Stimulated activated CD4-positive, alpha-beta T cell treated with anti-CD3 and anti-CD28 coated beads, Interleukin-12 subunit alpha, Interleukin-12 subunit beta, amount 100 ng/mL, for 24 hours (primary cell): ENCODE measurements around the gene HRH2.
"Not testable (repeated sequence)": the region's sequence is repeated elsewhere in the genome, so short reads cannot be mapped to it uniquely, and the experiment has no call there.

Experiments
- DNase-seq, 2 experiments: peaks; one replicate each; pipeline ENCODE4 v3.0.0-alpha.2; 2020; ENCODE audit warnings: low read depth in 2 of 2

HRH2 gene, protein sequence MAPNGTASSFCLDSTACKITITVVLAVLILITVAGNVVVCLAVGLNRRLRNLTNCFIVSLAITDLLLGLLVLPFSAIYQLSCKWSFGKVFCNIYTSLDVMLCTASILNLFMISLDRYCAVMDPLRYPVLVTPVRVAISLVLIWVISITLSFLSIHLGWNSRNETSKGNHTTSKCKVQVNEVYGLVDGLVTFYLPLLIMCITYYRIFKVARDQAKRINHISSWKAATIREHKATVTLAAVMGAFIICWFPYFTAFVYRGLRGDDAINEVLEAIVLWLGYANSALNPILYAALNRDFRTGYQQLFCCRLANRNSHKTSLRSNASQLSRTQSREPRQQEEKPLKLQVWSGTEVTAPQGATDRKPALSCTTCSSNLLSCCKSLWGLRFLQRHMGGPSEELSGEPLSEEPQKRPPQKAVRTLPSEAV

DNA sequence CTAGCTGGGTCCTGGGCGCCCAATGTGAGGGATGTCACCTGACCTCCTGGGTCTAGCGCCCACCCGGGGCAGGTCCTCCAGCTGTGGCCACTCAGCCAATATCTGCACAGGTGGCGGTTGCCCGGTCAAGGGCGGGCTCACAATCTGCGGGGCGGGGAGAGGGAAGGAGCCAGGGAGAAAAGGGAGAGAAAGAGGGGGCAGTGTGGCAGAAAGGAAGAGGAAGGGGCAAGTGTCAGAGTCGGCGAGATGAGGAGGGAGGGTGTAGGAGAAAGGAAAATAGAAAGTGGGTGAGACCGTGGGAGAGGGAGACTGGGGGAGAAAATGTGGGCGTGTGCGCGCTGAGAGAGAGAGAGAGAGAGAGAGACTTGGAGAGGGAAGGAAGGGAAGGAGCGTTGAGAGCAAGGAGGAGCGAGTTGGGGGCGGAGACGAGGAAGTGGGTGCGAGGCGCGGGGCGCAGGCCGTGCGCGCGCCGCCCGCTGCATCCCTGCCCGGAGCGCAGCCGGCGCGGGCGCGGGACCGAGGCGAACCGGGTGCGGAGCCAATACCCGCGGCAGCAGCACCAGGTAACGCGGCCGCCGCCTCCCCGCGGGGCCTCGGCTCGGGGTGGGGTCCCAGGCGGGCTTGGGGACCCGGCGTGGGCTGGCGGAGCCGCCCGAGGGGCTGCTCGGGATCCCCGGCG lies at the start of gene HRH2:
TSS of gene HRH2 (plus strand) at position 479 of the 679 bp plus-strand sequence. CDS start 25,163 bp downstream, outside the sequence.
- peak in 1 of 2 experiments; percentile 63 for DNase-seq

- DNase-seq = peak in 1 of 2 experiments; percentile 36
Observed at GRCh38 chr5:175609526-175609925, 48.3 kb upstream of the HRH2 start.

DNA sequence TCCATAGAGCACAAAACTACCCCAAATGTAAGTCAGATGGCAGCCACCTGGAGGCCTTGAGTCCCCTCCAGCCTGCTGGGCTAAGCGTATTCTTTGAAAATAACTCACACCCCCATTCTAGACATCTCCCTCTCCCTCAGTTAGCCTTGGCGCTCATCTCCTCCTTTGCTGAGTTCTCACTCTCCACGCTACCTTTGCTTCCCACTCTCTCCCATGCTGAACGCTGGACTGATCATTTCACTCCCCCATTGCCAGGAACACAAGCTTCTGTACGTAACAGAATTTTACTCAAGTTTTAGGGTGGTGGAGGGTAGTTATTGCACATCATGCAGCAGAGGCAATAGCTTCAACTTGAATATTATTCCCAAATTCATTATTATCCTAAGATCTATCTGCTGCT lies 47.5 kb upstream of the HRH2 start:
- no peak for DNase-seq

- no peak for DNase-seq
Observed at GRCh38 chr5:175610898-175611297, 47.0 kb upstream of the HRH2 start.

- DNase-seq = no peak
Observed at GRCh38 chr5:175614223-175614815, 43.6 kb upstream of the HRH2 start.

DNA sequence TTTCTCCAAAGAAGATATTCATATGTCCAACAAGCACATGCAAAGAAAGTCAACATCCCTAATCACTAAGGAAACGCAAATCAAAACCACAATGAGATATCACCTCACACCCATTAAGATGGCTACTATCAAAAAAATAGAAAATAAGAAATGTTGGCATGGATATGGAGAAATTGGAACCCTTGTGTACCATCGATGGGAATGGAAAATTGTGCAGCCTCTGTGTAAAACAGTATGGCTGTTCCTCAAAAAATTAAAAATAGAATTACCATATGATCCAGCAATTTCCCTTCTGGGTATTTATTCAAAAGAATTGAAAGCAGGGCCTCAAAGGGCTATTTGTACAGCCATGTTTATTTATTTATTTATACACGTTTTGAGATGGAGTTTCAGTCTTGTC lies 43.0 kb upstream of the HRH2 start:
- DNase-seq = no peak

DNA sequence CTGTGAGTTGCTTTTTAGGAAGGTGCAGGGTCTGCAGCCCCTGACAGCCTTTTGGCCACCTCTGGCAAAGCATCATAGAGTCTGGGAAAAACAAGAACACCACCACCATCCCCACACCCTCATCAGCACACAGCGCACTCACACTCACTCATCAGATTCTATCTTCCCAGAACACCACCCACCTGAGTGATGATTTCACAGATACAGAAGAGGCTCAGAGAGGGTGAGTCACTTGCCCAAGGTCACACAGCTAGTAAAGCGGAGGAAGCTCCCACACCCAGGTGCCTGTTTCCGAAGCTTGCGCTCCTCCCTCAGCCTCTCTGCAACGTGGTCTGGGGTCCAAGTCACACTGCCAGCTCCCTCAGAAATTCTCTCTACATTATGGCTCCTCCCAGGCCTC lies 41.8 kb upstream of the HRH2 start:
- no peak for DNase-seq

DNA sequence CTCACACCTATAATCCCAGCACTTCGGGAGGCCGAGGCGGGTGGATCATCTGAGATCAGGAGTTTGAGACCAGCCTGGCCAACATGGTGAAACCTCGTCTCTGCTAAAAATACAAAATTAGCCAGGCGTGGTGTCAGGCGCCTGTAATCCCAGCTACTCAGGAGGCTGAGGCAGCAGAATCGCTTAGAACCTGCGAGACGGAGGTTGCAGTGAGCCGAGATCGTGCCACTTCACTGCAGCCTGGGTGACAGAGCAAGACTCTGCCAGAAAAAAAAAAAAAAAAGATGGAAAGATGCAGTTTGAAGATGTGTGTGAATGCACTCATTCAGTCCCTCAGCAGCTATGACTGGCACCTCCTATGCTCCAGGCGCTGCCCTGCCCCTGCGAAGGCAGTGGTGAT lies 41.3 kb upstream of the HRH2 start:
- not testable (repeated sequence) for DNase-seq

- DNase-seq = no peak
Observed at GRCh38 chr5:175617447-175617846, 40.4 kb upstream of the HRH2 start.

- no peak for DNase-seq
Observed at GRCh38 chr5:175620527-175620926, 37.3 kb upstream of the HRH2 start.

DNA sequence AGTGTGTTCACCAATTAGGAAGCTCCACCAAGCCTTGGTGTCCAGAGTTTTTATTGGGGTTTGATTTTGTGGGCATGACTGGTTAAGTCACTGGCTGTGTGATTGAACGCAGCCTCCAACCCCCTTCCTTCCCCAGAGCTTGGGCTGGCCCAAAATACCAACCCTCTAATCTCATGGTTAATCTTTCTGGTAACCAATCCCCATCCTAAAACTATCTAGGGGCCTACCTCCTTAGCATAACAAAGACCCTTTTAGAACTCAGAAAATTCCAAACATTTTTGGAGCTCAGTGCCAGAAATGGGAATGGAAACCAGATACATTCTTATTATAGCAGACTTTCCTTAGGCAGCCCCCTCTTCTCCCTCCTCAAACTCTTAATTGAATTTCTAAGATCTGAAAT lies 35.9 kb upstream of the HRH2 start:
- DNase-seq = no peak

DNA sequence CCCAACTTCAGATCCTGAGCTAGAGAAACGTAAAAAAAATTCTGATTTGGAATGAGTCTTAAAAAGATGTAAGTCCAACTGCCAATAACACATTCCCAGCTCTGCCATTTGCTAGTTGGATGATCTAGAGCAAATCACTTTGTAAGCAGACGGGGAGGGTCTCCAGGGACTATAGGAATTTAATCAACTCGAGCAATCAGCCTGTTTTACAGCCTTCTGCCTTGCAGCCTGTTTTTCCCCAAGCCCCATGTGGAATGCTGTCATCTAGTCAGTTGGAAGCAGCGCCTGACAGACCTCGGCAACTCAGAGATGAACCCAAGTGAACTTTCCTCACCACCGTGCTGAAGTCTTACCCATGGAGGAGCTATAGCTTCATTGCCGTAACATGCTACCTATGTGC lies 34.8 kb upstream of the HRH2 start:
- DNase-seq = no peak

GRCh38 chr5:175624316-175624715 lies 33.6 kb upstream of the HRH2 start:
- DNase-seq = no peak

DNA sequence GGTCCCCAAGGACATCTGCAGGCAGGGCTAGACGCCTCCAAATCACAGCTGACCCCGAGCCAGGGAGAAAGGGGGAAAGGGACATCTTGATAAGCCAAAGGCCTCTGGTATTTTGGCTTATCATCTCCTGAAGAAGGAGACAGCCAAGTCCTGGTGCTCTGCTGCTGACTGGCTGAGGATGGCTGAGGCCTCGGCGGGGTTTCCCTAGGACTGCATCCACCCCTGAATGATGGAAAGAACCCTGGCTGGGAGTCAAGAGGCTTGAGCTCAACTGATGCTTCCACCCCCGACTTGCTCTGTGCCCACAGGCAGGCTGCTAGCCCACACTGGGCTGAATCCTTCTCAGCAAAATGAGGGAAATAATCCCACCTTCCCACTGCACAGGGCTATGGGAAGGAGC lies 30.9 kb upstream of the HRH2 start:
- no peak for DNase-seq

DNA sequence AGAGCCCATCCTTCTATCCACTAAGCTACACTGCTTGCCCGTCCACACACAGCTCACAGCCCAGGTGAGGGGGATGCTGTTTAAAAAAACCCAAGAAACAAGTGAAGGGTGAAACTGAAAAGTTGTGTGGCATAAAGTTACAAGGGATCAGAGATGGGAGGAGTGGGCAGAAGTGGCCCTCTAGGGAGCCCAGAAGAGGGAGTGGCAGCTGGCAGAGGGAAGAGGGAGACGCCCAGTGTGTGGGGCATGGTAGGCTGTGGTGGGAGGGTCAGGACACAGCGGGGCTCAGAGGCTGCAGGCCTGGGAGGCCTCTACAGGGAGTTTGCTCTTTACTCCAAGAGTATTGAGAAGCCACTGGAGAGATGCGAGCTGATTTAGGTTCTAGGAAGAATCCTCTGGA lies 30.1 kb upstream of the HRH2 start:
- no peak for DNase-seq

- no peak for DNase-seq
Observed at GRCh38 chr5:175628668-175629067, 29.2 kb upstream of the HRH2 start.

DNA sequence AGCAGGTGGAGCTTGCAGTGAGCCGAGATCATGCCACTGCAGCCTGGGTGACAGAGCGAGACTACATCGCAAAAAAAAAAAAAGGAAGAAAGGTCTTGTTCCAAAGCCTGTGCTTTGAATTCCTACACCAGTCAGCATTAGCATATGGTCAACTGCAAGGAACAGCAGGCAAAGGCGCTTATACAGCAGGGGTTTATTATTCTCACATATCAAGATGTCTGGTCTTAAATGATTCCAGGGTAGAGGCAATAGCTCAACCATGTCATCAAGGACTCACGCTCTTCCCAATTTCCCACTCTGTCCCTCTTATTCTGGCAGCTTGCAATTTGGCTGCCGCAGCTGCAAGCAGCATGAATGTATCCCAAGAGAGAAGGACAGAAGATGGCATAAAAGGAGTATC lies 28.6 kb upstream of the HRH2 start:
- no peak for DNase-seq

DNA sequence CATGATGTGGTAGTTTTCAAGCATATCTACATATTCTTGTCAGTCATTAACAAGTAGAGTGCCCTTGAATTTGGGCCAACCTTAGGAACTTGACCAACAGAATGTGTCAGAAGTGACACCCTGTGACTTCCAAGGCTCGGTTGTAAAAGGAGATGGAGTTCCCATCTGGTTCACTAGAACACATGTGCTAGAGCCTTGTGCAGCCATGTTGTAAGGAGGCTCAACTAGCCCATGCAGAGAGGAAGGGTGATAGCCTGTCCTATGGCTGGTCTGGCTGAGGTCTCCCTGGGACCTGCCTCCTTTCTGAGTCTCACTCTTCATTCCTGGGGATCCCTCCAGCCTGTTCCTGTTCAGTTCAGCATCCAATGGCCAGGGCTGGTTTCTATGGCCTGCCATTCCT lies 28.1 kb upstream of the HRH2 start:
- DNase-seq = no peak

DNA sequence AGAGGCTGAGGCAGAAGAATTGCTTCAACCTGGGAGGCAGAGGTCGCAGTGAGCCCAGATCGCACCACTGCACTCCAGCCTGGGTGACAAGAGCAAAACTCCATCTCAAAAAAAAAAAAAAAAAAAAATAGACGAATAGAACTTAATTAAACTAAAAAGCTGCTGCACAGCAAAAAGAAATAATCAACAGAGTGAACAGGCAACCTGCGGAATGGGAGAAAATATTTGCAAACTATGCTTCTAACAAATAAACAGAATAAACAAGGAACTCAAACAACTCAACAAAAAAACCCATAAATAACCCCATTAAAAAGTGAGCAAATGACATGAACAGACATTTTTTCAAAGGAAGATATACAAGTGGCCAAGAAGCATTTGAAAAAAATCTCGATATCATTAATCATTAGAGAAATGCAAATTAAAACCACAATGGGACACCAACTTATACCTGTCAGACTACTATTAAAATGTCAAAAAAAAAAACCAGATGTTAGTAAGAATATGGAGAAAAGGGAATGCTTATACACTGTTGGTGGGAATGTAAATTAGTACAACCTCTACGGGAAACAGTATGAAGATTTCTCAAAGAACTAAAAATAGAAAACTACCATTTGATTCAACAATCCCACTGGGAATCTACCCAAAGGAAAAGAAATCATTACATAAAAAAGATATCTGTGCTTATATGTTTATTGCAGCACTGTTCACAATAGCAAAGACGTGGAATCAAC lies 21.9 kb upstream of the HRH2 start:
- no peak for DNase-seq

DNA sequence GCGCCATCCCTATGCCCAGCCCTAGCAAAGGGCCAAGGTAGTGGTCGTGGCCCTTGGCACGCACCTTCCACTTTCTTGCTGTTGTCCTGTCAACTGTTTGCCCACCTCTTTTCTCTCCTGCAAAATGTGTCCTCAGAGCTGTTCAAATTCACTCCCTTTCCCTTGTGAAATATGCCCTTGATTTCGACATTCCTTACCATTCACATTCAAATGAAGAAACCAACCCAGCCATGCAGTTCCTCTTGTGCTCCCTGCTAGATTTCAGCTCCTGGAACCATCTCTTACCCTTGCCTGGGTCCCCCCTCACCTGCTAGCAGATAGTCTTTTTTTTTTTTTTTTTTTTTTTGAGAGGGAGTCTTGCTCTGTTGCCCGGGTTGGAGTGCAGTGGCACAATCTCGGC lies 19.6 kb upstream of the HRH2 start:
- no peak for DNase-seq

DNA sequence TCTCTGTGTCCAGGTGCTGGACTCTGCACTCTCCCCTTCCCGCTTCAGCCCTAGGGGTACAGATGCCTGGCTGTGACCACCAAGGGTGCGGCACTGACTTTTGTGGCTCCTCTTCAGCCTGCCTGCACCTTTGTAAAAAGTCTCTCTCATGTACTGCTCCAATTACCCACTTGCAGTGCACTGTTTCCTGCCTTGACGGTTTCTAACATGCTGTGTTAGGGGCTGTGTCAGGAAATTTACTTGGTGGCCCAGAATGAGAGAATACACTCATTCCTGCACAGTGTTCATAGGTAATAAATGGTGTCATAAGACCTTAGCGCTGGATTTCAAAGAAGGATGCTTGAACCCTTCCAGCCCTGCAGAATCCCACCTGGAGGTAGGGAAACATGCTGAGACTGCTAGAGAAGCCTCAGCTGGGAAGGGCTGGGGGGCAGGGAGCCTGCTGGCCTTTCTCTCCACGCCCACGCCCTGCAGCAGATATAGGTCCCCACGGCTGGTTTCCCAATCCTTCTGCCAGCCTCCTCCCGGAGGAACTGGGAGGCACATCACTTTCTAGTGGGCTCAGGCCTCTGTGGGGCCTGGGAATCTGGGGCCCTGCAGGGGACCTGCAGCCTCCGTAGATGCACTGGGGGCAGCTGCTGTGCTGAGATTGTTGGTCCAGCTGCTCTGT lies 17.6 kb upstream of the HRH2 start:
- DNase-seq = no peak

DNA sequence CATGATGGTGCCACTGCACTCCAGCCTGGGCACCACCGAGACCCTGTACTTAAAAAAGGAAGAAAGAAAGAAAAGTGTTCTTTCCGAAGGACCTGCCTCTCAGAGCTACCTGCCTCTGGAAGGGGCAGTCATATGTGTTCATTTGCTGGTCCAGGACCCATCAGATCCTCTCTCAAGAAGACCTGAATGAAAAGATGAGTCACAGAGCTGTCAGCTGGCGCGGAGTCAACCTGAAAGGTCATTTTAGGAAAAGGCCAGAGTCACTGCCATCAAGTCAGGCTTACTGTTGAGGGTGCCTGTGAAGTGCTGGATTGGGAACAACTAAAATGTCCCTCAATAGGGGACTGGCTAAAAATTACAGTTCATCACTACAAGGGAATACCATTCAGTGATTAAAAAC lies 14.9 kb upstream of the HRH2 start:
- DNase-seq = no peak
